AG04450 (cell line): Measurements from ENCODE around the gene GORASP1. TPM values are rescaled to one million over a fixed set of nuclear protein-coding genes. Genes with fewer than 3 reads are reported as not detected.

Experiments
- CTCF ChIA-PET: fragments of 300-600, 350-600 bp; formaldehyde crosslinking; extraction: SDS; loops from one replicate; lab custom pipeline; 2022; ENCODE audit warnings: antibody characterized with exemption, inconsistent platforms; lab: Charles Lee
- POLR2A ChIA-PET: fragments of 350-600 bp; formaldehyde crosslinking; extraction: SDS; loops from one replicate; lab custom pipeline; 2021; ENCODE audit warnings: antibody characterized with exemption, inconsistent platforms; lab: Yijun Ruan, JAX
- DNase-seq: peaks from one replicate; pipeline ENCODE4 v3.0.0-alpha.2; 2011; ENCODE audit warnings: low read depth, low spot score
- H3K27ac ChIP-seq: one replicate; pipeline ENCODE4 v1.5.1; 2012; ENCODE audit warnings: low read depth, low read length, control low read depth
- H3K27me3 ChIP-seq: one replicate; pipeline ENCODE4 v1.6.0; 2012; ENCODE audit warnings: low read length; ENCODE audit not compliant: control insufficient read depth, insufficient read depth
- H3K4me3 ChIP-seq: 2 replicates; pipeline ENCODE4 v1.5.1; 2011; ENCODE audit warnings: mild to moderate bottlenecking, low read depth, low read length, control low read depth
- H3K9me3 ChIP-seq: 2 replicates; pipeline ENCODE4 v1.5.1; 2012; ENCODE audit warnings: low read length; ENCODE audit not compliant: control insufficient read depth, insufficient read depth
- polyA plus RNA-seq: library from polyadenylated mRNA; depleted of rRNA; stranded (reverse); fragments of >200 nt; gene quantifications from 2 replicates; pipeline ENCODE4 v1.2.3, GENCODE V29; 2011
- TF ChIP-seq, protein P1 (sequence below): IDR thresholded peaks from 2 replicates; pipeline ENCODE4 v1.5.1; 2011; ENCODE audit warnings: low read depth, low read length, control low read depth, inconsistent platforms

Gene GORASP1
- polyA plus RNA-seq, 1 experiment: 43.7 TPM

DNA sequence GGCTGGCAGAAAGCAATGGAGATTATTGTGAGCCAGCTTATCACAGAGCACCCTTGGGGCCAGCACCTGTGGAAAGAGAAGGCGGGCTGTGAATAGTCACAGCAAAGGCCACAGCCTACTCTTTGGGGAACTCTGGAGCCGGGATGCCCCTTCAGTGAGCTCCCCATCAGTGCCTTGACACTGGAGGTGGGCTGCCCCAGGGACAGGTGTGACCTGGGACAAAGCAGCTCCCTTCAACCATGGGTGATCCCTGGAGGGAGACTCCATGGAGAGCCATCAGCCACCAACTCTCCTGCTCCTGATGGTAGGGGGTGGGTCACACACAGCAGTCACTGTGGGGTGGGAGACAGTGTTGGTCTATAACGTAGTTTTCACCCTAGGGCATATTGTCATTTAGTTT lies 5.9 kb upstream of the GORASP1 start:
- Histone ChIP-seq H3K27ac (no peak overlapping the region), H3K9me3 (no peaks in the 10 kb centered on the region), H3K4me3 (no peak overlapping the region), H3K27me3 (no peaks in the 10 kb centered on the region)
- POLR2A ChIA-PET: no interaction called here
- TF ChIP-seq, protein P1, sequence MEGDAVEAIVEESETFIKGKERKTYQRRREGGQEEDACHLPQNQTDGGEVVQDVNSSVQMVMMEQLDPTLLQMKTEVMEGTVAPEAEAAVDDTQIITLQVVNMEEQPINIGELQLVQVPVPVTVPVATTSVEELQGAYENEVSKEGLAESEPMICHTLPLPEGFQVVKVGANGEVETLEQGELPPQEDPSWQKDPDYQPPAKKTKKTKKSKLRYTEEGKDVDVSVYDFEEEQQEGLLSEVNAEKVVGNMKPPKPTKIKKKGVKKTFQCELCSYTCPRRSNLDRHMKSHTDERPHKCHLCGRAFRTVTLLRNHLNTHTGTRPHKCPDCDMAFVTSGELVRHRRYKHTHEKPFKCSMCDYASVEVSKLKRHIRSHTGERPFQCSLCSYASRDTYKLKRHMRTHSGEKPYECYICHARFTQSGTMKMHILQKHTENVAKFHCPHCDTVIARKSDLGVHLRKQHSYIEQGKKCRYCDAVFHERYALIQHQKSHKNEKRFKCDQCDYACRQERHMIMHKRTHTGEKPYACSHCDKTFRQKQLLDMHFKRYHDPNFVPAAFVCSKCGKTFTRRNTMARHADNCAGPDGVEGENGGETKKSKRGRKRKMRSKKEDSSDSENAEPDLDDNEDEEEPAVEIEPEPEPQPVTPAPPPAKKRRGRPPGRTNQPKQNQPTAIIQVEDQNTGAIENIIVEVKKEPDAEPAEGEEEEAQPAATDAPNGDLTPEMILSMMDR: no peak
- CTCF ChIA-PET: interaction anchor here (0.8 kb wide), 1 partner anchor 178 kb away, joined by 3 read pairs; no protein-coding TSS in a partner anchor
- DNase-seq: no peak

DNA sequence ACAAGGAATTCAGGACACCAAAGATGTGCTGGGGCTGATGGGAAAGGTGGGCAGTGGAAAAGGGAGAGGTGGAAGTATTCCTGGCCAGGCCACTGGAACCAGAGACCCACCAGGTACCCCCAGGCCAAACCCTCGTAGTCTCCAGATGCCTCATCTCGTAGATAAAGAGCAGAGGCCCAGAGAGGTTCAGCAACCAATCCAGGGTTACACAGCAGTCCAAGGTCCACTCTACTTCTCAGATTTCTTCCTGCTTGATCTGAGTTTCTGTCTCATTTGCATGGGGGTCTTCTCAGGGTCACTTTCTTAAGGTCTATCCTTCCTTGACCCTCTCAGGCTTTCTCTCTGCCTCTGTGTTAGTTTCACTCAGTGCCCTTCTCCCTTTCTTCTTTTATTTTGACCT lies 5.1 kb upstream of the GORASP1 start:
- Histone ChIP-seq H3K27ac (no peak overlapping the region), H3K4me3 (no peak overlapping the region), H3K27me3 (no peaks in the 10 kb centered on the region), H3K9me3 (no peaks in the 10 kb centered on the region)
- ChIA-PET CTCF (interaction anchor here (0.8 kb wide), 1 partner anchor 179 kb away, joined by 3 read pairs; no protein-coding TSS in a partner anchor), POLR2A (no interaction called here)
- DNase-seq: no peak
- TF ChIP-seq, protein P1: no peak

DNA sequence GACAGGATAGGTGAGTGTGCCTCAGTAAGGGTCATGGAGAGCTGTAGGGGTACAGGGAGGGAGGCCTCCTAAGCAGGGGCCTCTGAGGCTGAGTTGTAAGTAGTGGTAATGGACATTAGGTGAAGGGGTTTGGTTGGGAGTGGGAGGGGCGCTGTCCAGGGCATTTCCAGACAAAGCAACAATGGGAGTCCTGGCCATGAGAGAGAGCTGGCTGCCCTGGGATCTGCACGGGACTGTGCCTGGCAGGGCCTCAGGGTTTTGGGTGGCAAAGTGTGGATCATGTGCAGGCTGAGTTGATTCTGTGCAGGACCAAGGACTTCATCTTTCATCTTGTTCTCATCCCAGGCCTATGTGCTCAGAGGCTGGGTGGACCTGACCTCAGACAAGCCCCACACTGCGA lies 4.7 kb upstream of the GORASP1 start:
- Histone ChIP-seq H3K27me3 (no peaks in the 10 kb centered on the region), H3K4me3 (no peak overlapping the region), H3K27ac (no peak overlapping the region), H3K9me3 (no peaks in the 10 kb centered on the region)
- TF ChIP-seq, protein P1: no peak
- no peak for DNase-seq
- CTCF ChIA-PET: no interaction called here
- POLR2A ChIA-PET: no interaction called here

DNA sequence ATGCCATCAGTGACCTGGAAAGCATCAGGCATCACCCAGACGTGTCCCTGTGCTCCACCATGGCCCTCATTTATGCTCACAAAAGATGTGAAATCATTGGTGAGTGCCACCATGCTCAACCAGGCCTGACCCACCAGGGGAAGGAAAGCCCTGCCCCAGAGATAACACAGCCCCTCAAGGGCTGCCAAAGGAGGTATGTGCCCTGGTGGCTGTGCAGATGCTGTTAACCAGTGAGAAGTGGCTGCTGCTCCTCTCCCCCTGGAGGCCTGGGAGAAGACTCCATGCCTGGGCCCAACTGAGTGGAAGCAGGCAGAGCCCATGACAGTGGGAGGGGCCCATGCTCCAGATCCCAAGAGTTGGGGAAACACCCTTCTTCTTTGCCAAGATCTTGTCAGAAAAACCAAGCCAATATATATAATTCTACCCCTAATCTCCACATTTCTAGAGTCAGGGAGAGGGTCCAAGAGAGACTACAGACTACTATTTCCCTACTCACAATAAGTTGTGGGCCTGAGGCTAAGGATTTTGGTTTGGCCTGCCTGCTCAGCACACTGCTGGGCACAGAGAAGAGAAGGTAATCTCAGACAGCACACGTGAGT lies 2.7 kb upstream of the GORASP1 start:
- DNase-seq: no peak
- POLR2A ChIA-PET: no interaction called here

DNA sequence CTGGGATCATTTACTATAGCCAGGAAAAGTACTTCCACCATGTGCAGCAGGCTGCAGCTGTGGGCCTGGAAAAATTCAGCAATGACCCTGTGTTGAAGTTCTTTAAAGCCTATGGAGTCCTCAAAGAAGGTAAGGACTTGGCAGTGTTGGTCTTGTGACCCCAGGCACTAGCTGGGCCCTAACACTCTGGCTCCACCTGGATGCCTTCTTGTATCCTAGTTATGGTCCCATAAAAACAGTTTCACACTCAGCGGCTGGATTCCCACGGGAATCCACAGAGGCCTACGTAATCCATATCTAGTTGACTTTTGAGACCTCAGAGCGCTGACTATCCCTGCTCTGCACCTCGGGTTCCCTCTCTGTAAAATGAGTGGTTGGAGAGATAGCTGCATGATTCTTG lies 1.7 kb upstream of the GORASP1 start:
- ChIA-PET POLR2A (no interaction called here), CTCF (interaction anchor here (2.4 to 2.9 kb wide), 3 partner anchors 18 to 183 kb away, joined by 8 to 19 read pairs (median 17); no protein-coding TSS in a partner anchor)
- Histone ChIP-seq H3K27me3 (no peaks in the 10 kb centered on the region), H3K9me3 (no peaks in the 10 kb centered on the region; the same call in 1 of the 2 replicates), H3K4me3 (no peak overlapping the region), H3K27ac (no peak overlapping the region)
- DNase-seq: no peak
- TF ChIP-seq, protein P1: no peak

More for the DNA sequence above, 2.7 kb upstream of the GORASP1 start:
- Histone ChIP-seq H3K27me3 (no peaks in the 10 kb centered on the region), H3K4me3 (no peak overlapping the region), H3K9me3 (no peaks in the 10 kb centered on the region; the same call in 1 of the 2 replicates), H3K27ac (no peak overlapping the region)
- TF ChIP-seq, protein P1: no peak
- CTCF ChIA-PET: interaction anchor here (2.9 kb wide), 1 partner anchor 182 kb away, joined by 17 read pairs; no protein-coding TSS in a partner anchor
